PC-3 (cell line): Measurements from ENCODE around the gene TMEM17. TPM values are rescaled to one million over a fixed set of nuclear protein-coding genes. Genes with fewer than 3 reads are reported as not detected.

Source experiments
- ATAC-seq: fragments of 200-7000 bp; cut with Tn5 transposase; 2 replicates; pipeline ENCODE4 v1.9.1; 2020; ENCODE audit warnings: mild to moderate bottlenecking, moderate library complexity
- BruUV-seq: library from RNA; stranded (reverse); fragments of 400-500 nt; replicated peaks from 2 replicates; lab custom pipeline; 2021; lab: Mats Ljungman, UMichigan
- CTCF ChIA-PET: fragments of 300-600 bp; sonication (Branson Sonifier 250); formaldehyde crosslinking; loops from one replicate; lab custom pipeline; 2022; ENCODE audit warnings: antibody characterized with exemption; lab: Charles Lee
- POLR2A ChIA-PET: fragments of 300-600 bp; sonication (Branson Sonifier 250); formaldehyde crosslinking; loops from one replicate; lab custom pipeline; 2022; ENCODE audit warnings: antibody characterized with exemption; ENCODE audit not compliant: unreplicated experiment; lab: Charles Lee
- DNase-seq: peaks from one replicate; pipeline ENCODE4 v3.0.0-alpha.2; 2015
- H2AFZ ChIP-seq: fragments of 300-600 bp; sonication (generic); 2 replicates; pipeline ENCODE4 v1.6.0; 2016; ENCODE audit warnings: antibody characterized with exemption, low read length
- H3F3A ChIP-seq: fragments of 300-600 bp; sonication (generic); one replicate; pipeline ENCODE4 v1.6.0; 2017; ENCODE audit warnings: antibody characterized with exemption, low read length, control low read depth, mild to moderate bottlenecking; ENCODE audit not compliant: unreplicated experiment
- H3K27ac ChIP-seq: fragments of 300-600 bp; sonication (generic); 2 replicates; pipeline ENCODE4 v1.5.1; 2016; ENCODE audit warnings: mild to moderate bottlenecking, low read length
- H3K27me3 ChIP-seq: fragments of 300-600 bp; sonication (generic); 2 replicates; pipeline ENCODE4 v1.6.1; 2016; ENCODE audit warnings: low read length, mixed read lengths
- H3K36me3 ChIP-seq: fragments of 300-600 bp; sonication (generic); 2 replicates; pipeline ENCODE4 v1.6.1; 2016; ENCODE audit warnings: low read depth, mixed run types, low read length, mixed read lengths
- H3K4me1 ChIP-seq: fragments of 300-600 bp; sonication (generic); 2 replicates; pipeline ENCODE4 v1.5.1; 2016; ENCODE audit warnings: low read length; ENCODE audit not compliant: insufficient read depth
- H3K4me2 ChIP-seq: fragments of 300-600 bp; sonication (generic); 2 replicates; pipeline ENCODE4 v1.6.0; 2016; ENCODE audit warnings: low read length
- H3K4me3 ChIP-seq: fragments of 300-600 bp; sonication (generic); 2 replicates; pipeline ENCODE4 v1.5.1; 2016; ENCODE audit warnings: mild to moderate bottlenecking, low read length, mixed read lengths
- H3K79me2 ChIP-seq: fragments of 300-600 bp; sonication (generic); 2 replicates; pipeline ENCODE4 v1.6.1; 2017; ENCODE audit warnings: low read length, mixed read lengths
- H3K9ac ChIP-seq: fragments of 300-600 bp; sonication (generic); 2 replicates; pipeline ENCODE4 v1.6.0; 2016; ENCODE audit warnings: mild to moderate bottlenecking, low read length
- H3K9me2 ChIP-seq: fragments of 300-600 bp; sonication (generic); replicated peaks from 2 replicates; pipeline ENCODE4 v1.6.1; 2016; ENCODE audit warnings: mixed run types, low read length, mixed read lengths
- H3K9me3 ChIP-seq: fragments of 300-600 bp; sonication (generic); 2 replicates; pipeline ENCODE4 v1.6.1; 2016; ENCODE audit warnings: low read length, mixed read lengths
- H4K20me1 ChIP-seq: fragments of 300-600 bp; sonication (generic); 2 replicates; pipeline ENCODE4 v1.6.1; 2016; ENCODE audit warnings: low read length, mixed read lengths
- CTCF ChIP-seq: fragments of 300-600 bp; sonication (generic); conservative IDR thresholded peaks from 2 replicates; pipeline ENCODE4 v1.5.1; 2017; ENCODE audit warnings: antibody characterized with exemption, low read depth, mild to moderate bottlenecking, low read length
- EZH2 ChIP-seq: fragments of 300-600 bp; sonication (generic); IDR thresholded peaks from one replicate; pipeline ENCODE4 v1.6.1; 2017; ENCODE audit warnings: antibody characterized with exemption, mild to moderate bottlenecking, low read length; ENCODE audit not compliant: unreplicated experiment
- EZH2phosphoT487 ChIP-seq: fragments of 300-600 bp; sonication (generic); IDR thresholded peaks from 2 replicates; pipeline ENCODE4 v1.6.1; 2018; ENCODE audit warnings: mild to moderate bottlenecking, antibody characterized with exemption, low read length, borderline replicate concordance
- intact Hi-C: fragments of 100-400 bp; cut with micrococcal nuclease; formaldehyde crosslinking; loops from 2 replicates; pipeline ENCODE4 v1.9.0; 2023
- total RNA-seq: library from RNA; depleted of rRNA; stranded (reverse); fragments of >200 nt; gene quantifications from 2 replicates; pipeline ENCODE4 v1.2.3, GENCODE V29; 2014; rRNA removed

Gene TMEM17
- total RNA-seq, 1 experiment from 2014 or later, result 2.9 TPM

GRCh38 chr2:62450716-62451191 lies 55.2 kb downstream of the TMEM17 start:
- ChIA-PET POLR2A (no interaction called here), CTCF (no interaction called here)
- TF ChIP-seq EZH2phosphoT487, result no peak
- TF ChIP-seq EZH2, result no peak
- TF ChIP-seq CTCF, result no peak
- DNase-seq (no peak), ATAC-seq (no peak)
- Histone ChIP-seq H3K27me3 (no peaks in the 10 kb centered on the region), H3F3A (no peaks in the 10 kb centered on the region), H3K4me1 (no peaks in the 10 kb centered on the region), H2AFZ (no peak overlapping the region), H3K9ac (no peak overlapping the region), H3K36me3 (no peaks in the 10 kb centered on the region), H3K9me3 (no peaks in the 10 kb centered on the region), H3K79me2 (no peaks in the 10 kb centered on the region), H4K20me1 (no peaks in the 10 kb centered on the region), H3K4me3 (no peak overlapping the region), H3K4me2 (no peak overlapping the region), H3K9me2 (no peaks in the 10 kb centered on the region), H3K27ac (no peak overlapping the region)
- no TSS peak for BruUV-seq
- intact Hi-C loops, result no loop called here

Other genes starting within 250 kb of the TMEM17 start
- 25.7 and 35.1 TPM in 2 replicates for gene EHBP1, start 199.5 kb upstream of the TMEM17 start, total RNA-seq